HG03064 (cell line): ENCODE measurements around the gene SREK1.
"Not testable (repeated sequence)": the region's sequence is repeated elsewhere in the genome, so short reads cannot be mapped to it uniquely, and the experiment has no call there.

ENCODE experiments used
- ATAC-seq: cut with Tn5 transposase; IDR thresholded peaks from one replicate; pipeline ENCODE4 v1.9.1; 2021; ENCODE audit warnings: low read depth; ENCODE audit not compliant: unreplicated experiment

The SREK1 gene

GRCh38 chr5:66213533-66213932 is 69.4 kb downstream of the SREK1 start:
- ATAC-seq: no peak

GRCh38 chr5:66222455-66222854 is 78.4 kb downstream of the SREK1 start:
- ATAC-seq: no peak

- not testable (repeated sequence) for ATAC-seq
Observed at GRCh38 chr5:66222896-66223295, 78.8 kb downstream of the SREK1 start.

GRCh38 chr5:66223637-66224036 is 79.5 kb downstream of the SREK1 start:
- no peak for ATAC-seq

GRCh38 chr5:66224274-66224673 is 80.2 kb downstream of the SREK1 start:
- no peak for ATAC-seq

GRCh38 chr5:66224773-66225553 is 80.9 kb downstream of the SREK1 start:
- ATAC-seq: no peak

- no peak for ATAC-seq
Observed at GRCh38 chr5:66230551-66230950, 86.5 kb downstream of the SREK1 start.

GRCh38 chr5:66231508-66231907 is 87.4 kb downstream of the SREK1 start:
- ATAC-seq: no peak

- no peak for ATAC-seq
Observed at GRCh38 chr5:66232275-66232674, 88.2 kb downstream of the SREK1 start.

- ATAC-seq: no peak
Observed at GRCh38 chr5:66232706-66233445, 88.8 kb downstream of the SREK1 start.
